DND-41 (cell line): Measurements from ENCODE around the gene PEAK3.

Source experiments
- CTCF ChIP-seq: IDR thresholded peaks from 2 replicates; pipeline ENCODE4 v1.5.1; 2012; ENCODE audit warnings: borderline replicate concordance, low read length, moderate library complexity, mild to moderate bottlenecking; ENCODE audit not compliant: poor library complexity, severe bottlenecking; ENCODE audit errors: extremely low read depth
- EZH2 ChIP-seq: IDR thresholded peaks from 3 replicates; pipeline ENCODE4 v1.6.1; 2012; ENCODE audit warnings: borderline replicate concordance, low read depth, mild to moderate bottlenecking, moderate library complexity, low read length, inconsistent platforms; ENCODE audit not compliant: severe bottlenecking

- TF ChIP-seq CTCF (no peak), EZH2 (no peak)
Measured at GRCh38 chr19:2237869-2238153, 44.2 kb downstream of the PEAK3 start.
